Lower leg skin (tissue), 4 donors: ENCODE data around the gene FOXO6. TPM values are rescaled to one million over a fixed set of nuclear protein-coding genes. Genes with fewer than 3 reads are reported as not detected.

Experiments used
- DNase-seq, 2 donors: peaks; one replicate each; pipeline ENCODE4 v3.0.0-alpha.2; 2019; ENCODE audit warnings: low spot score in 2 of 2
- H3K4me3 ChIP-seq: fragments of 200-600 bp; sonication (generic); 2 replicates; pipeline ENCODE4 v1.5.1; 2017; ENCODE audit warnings: mild to moderate bottlenecking, low read depth; ENCODE audit not compliant: poor library complexity, severe bottlenecking
- CTCF ChIP-seq, 3 donors: fragments of 450-650 bp; IDR thresholded peaks; one replicate each; pipeline ENCODE4 v1.5.1; 2016; ENCODE audit warnings: antibody characterized with exemption in 3 of 3, mild to moderate bottlenecking in 3 of 3, moderate library complexity in 2 of 3
- POLR2A ChIP-seq, 2 donors: fragments of 450-650 bp; IDR thresholded peaks; one replicate each; pipeline ENCODE4 v1.6.1; 2016 to 2017; ENCODE audit warnings: antibody characterized with exemption in 2 of 2, mild to moderate bottlenecking in 1 of 2, moderate library complexity in 1 of 2
- WGBS, 2 donors: methylation state at CpG; one replicate each; pipeline ENCODE4 v1.1.5; 2018; 5-methylcytosine and 5-hydroxymethylcytosine counted together
- intact Hi-C: fragments of 100-400 bp; cut with DNase I; formaldehyde crosslinking; loops from one replicate; pipeline ENCODE4 v1.15.0; 2023; ENCODE audit warnings: low total_unique reads
- total RNA-seq, 4 donors: library from RNA; depleted of rRNA; stranded (reverse); fragments of >200 nt; gene quantifications; one replicate each; pipeline ENCODE4 v1.1.0, GENCODE V29; 2016

The FOXO6 gene
- total RNA-seq, 4 donors from 2014 or later, result 0.15 to 3.5 (median 1.5) TPM

- no peak overlapping the region for H3K4me3 ChIP-seq
- no peak for TF ChIP-seq POLR2A (IDR thresholded peaks at IDR 0.05)
- intact Hi-C loops, result no loop called here
- WGBS, 2 donors, result 64% methylated on average over 6 of the region's 6 CpGs
- no peak for DNase-seq
Observed at GRCh38 chr1:41388510-41388909, 27.3 kb downstream of the FOXO6 start.

- no peak overlapping the region for H3K4me3 ChIP-seq
- intact Hi-C loops, result no loop called here
- TF ChIP-seq CTCF (IDR thresholded peaks at IDR 0.05) (no peak), POLR2A (IDR thresholded peaks at IDR 0.05) (no peak)
- no peak for DNase-seq
- 49 to 62% methylated on average over 2 of the region's 2 CpGs for WGBS, 2 donors
Observed at GRCh38 chr1:41389009-41389408, 27.8 kb downstream of the FOXO6 start.

GRCh38 chr1:41390166-41390565, 28.9 kb downstream of the FOXO6 start:
- DNase-seq, result no peak
- intact Hi-C loops, result no loop called here
- WGBS, 2 donors, result 78 to 79% methylated on average over 10 of the region's 10 CpGs
- no peak overlapping the region for H3K4me3 ChIP-seq
- TF ChIP-seq CTCF (IDR thresholded peaks at IDR 0.05), result no peak
- no peak for TF ChIP-seq POLR2A (IDR thresholded peaks at IDR 0.05)

- WGBS, 2 donors, result 92 to 100% methylated on average over 1 of the region's 1 CpG
- TF ChIP-seq POLR2A (IDR thresholded peaks at IDR 0.05) (no peak), CTCF (IDR thresholded peaks at IDR 0.05) (no peak)
- no peak for DNase-seq
- H3K4me3 ChIP-seq, result no peak overlapping the region
- intact Hi-C loops, result no loop called here
Observed at GRCh38 chr1:41390573-41390972, 29.3 kb downstream of the FOXO6 start.

GRCh38 chr1:41391834-41392527, 30.7 kb downstream of the FOXO6 start:
- no peak for DNase-seq
- TF ChIP-seq POLR2A (IDR thresholded peaks at IDR 0.05) (no peak), CTCF (IDR thresholded peaks at IDR 0.05) (no peak)
- no peak overlapping the region for H3K4me3 ChIP-seq
- intact Hi-C loops, result no loop called here
- 33 to 39% methylated on average over 9 of the region's 9 CpGs for whole genome bisulfite sequencing, 2 donors

- no peak overlapping the region for H3K4me3 ChIP-seq
- 48 to 54% methylated on average over 4 of the region's 4 CpGs for WGBS, 2 donors
- TF ChIP-seq CTCF (IDR thresholded peaks at IDR 0.05), result no peak
- TF ChIP-seq POLR2A (IDR thresholded peaks at IDR 0.05), result no peak
- intact Hi-C loops, result no loop called here
- DNase-seq, result no peak
Observed at GRCh38 chr1:41392528-41392924, 31.3 kb downstream of the FOXO6 start.
